Gastrocnemius medialis (tissue), 4 donors: ENCODE measurements around the gene DDX60. TPM values are rescaled to one million over a fixed set of nuclear protein-coding genes. Genes with fewer than 3 reads are reported as not detected.

Source experiments
- ATAC-seq, 2 donors: fragments of 150-250 bp; one replicate each; pipeline ENCODE4 v1.9.1; 2016
- DNase-seq, 2 donors: peaks; one replicate each; pipeline ENCODE4 v3.0.0-alpha.2; 2019
- H3K27ac ChIP-seq, 4 donors: fragments of 200-600 bp; sonication (generic); 1 replicate in 1 of 4; 2 replicates in 3 of 4; pipeline ENCODE4 v1.5.1; 2016 to 2018; ENCODE audit warnings: mild to moderate bottlenecking in 2 of 4, moderate library complexity in 1 of 4
- H3K27me3 ChIP-seq, 3 donors: fragments of 200-600 bp; sonication (generic) in 2 of 3; 1 replicate in 1 of 3; 2 replicates in 2 of 3; pipeline versions ENCODE4 v1.5.1 to v1.6.0; 2016 to 2019; ENCODE audit warnings: mild to moderate bottlenecking in 1 of 3, moderate library complexity in 1 of 3
- H3K36me3 ChIP-seq, 2 donors: fragments of 200-600 bp; sonication (generic) in 1 of 2; one replicate each; pipeline ENCODE4 v1.5.1; 2017 to 2018
- H3K4me1 ChIP-seq, 2 donors: fragments of 200-600 bp; sonication (generic) in 1 of 2; one replicate each; pipeline ENCODE4 v1.5.1; 2016 to 2017; ENCODE audit warnings: mild to moderate bottlenecking in 2 of 2
- H3K4me3 ChIP-seq, 4 donors: fragments of 200-600 bp; sonication (generic) in 3 of 4; 1 replicate in 1 of 4; 2 replicates in 3 of 4; pipeline ENCODE4 v1.5.1; 2016 to 2019; ENCODE audit warnings: mild to moderate bottlenecking in 2 of 4
- H3K9me3 ChIP-seq, 3 donors: fragments of 200-600 bp; sonication (generic) in 2 of 3; 1 replicate in 1 of 3; 2 replicates in 2 of 3; pipeline ENCODE4 v1.5.1; 2016 to 2019
- CTCF ChIP-seq, 5 experiments: fragments of 450-650 bp in 3 of 5; fragments of 200-600 bp in 2 of 5; sonication (generic) in 2 of 5; IDR thresholded peaks in 4 of 5; conservative IDR thresholded peaks in 1 of 5; 1 replicate in 4 of 5; 2 replicates in 1 of 5; pipeline ENCODE4 v1.5.1; 2016 to 2019; ENCODE audit warnings: antibody characterized with exemption in 5 of 5, mild to moderate bottlenecking in 3 of 5, moderate library complexity in 3 of 5
- POLR2A ChIP-seq, 2 donors: fragments of 450-650 bp; IDR thresholded peaks; one replicate each; pipeline ENCODE4 v1.6.1; 2017; ENCODE audit warnings: antibody characterized with exemption in 2 of 2, mild to moderate bottlenecking in 2 of 2, moderate library complexity in 2 of 2
- in situ Hi-C, 4 donors: fragments of 200-750 bp; cut with MboI; loops; one replicate each; pipeline versions ENCODE4 v1.15.0 to v1.8.0; 2017; ENCODE audit warnings: low sequenced_read_pairs in 4 of 4
- intact Hi-C: fragments of 100-400 bp; cut with DNase I; formaldehyde crosslinking; loops from one replicate; pipeline ENCODE4 v1.15.1; 2023; ENCODE audit warnings: low total_unique reads
- total RNA-seq, 4 donors: library from RNA; depleted of rRNA; stranded (reverse); fragments of >200 nt; gene quantifications; one replicate each; pipeline versions ENCODE4 v1.1.0 to v1.2.3, GENCODE V29; 2016

DDX60 gene
- total RNA-seq, 4 donors from 2014 or later: 1.6 to 12.1 (median 3.6) TPM

- TF ChIP-seq POLR2A (IDR thresholded peaks at IDR 0.05) (no peak), CTCF (IDR thresholded peaks at IDR 0.05 in 4 of 5, conservative IDR thresholded peaks at IDR 0.05 in 1 of 5) (no peak)
- Histone ChIP-seq H3K4me1 (no peaks in the 10 kb centered on the region), H3K4me3 (no peak overlapping the region), H3K9me3 (no peaks in the 10 kb centered on the region), H3K27ac (no peak overlapping the region), H3K27me3 (no peaks in the 10 kb centered on the region), H3K36me3 (peaks cover 0 to 6% of the 10 kb centered on the region in 2 donors)
- ATAC-seq (no peak), DNase-seq (no peak)
- intact Hi-C loops: no loop called here
- in situ Hi-C loops: no loop called here
These were observed 41.7 kb upstream of the DDX60 start for GRCh38 chr4:168360271-168360670.

GRCh38 chr4:168357941-168358340, 39.4 kb upstream of the DDX60 start:
- TF ChIP-seq CTCF (IDR thresholded peaks at IDR 0.05 in 4 of 5, conservative IDR thresholded peaks at IDR 0.05 in 1 of 5) (no peak), POLR2A (IDR thresholded peaks at IDR 0.05) (no peak)
- intact Hi-C loops: no loop called here
- no peak for DNase-seq

GRCh38 chr4:168353746-168354145, 35.2 kb upstream of the DDX60 start:
- DNase-seq: no peak
- no peak overlapping the region for H3K27ac ChIP-seq
- intact Hi-C loops (no loop called here), in situ Hi-C loops (no loop called here)
- TF ChIP-seq CTCF (IDR thresholded peaks at IDR 0.05 in 4 of 5, conservative IDR thresholded peaks at IDR 0.05 in 1 of 5): no peak
- no peaks in the 10 kb centered on the region for H3K36me3 ChIP-seq
- H3K9me3 ChIP-seq: no peaks in the 10 kb centered on the region
- no peaks in the 10 kb centered on the region for H3K4me1 ChIP-seq
- H3K4me3 ChIP-seq: no peak overlapping the region
- no peak for ATAC-seq
- H3K27me3 ChIP-seq: no peaks in the 10 kb centered on the region

More at GRCh38 chr4:168357941-168358340, 39.4 kb upstream of the DDX60 start:
- Histone ChIP-seq H3K4me3 (no peak overlapping the region), H3K4me1 (no peaks in the 10 kb centered on the region), H3K27me3 (no peaks in the 10 kb centered on the region), H3K9me3 (no peaks in the 10 kb centered on the region), H3K27ac (no peak overlapping the region), H3K36me3 (peaks cover 0 to 6% of the 10 kb centered on the region in 2 donors)
- in situ Hi-C loops: no loop called here
- ATAC-seq: no peak

- Histone ChIP-seq H3K4me3 (no peak overlapping the region), H3K27ac (no peak overlapping the region), H3K27me3 (no peaks in the 10 kb centered on the region), H3K4me1 (peaks cover 10 to 11% of the 10 kb centered on the region in 2 donors), H3K9me3 (no peaks in the 10 kb centered on the region), H3K36me3 (no peaks in the 10 kb centered on the region)
- TF ChIP-seq CTCF (IDR thresholded peaks at IDR 0.05 in 4 of 5, conservative IDR thresholded peaks at IDR 0.05 in 1 of 5) (no peak), POLR2A (IDR thresholded peaks at IDR 0.05) (no peak)
- in situ Hi-C loops (no loop called here), intact Hi-C loops (loop anchor here (5.0 kb wide), 1 partner anchor 70 kb away; no protein-coding TSS in a partner anchor)
- ATAC-seq (no peak), DNase-seq (no peak)
These were observed 19.0 kb upstream of the DDX60 start for GRCh38 chr4:168337550-168337940.
